ENCODE measurements around the gene MAPK9.

MAPK9 gene

GRCh38 chr5:180235077-180235476, 56.8 kb downstream of the MAPK9 start:
- Histone ChIP-seq H3K9me3 (ENCODE audit: insufficient read depth, low read length) (no peaks in the 10 kb centered on the region), H3K79me2 (ENCODE audit: insufficient read depth, low read length) (no peaks in the 10 kb centered on the region), H4K20me1 (ENCODE audit: low read depth, low read length) (no peaks in the 10 kb centered on the region), H3K9me2 (replicated peaks; ENCODE audit: insufficient read depth, low read length) (no peaks in the 10 kb centered on the region), H3K36me3 (ENCODE audit: low read length) (peaks cover 12% of the 10 kb centered on the region), H3K4me3 (ENCODE audit: insufficient read depth, low read length, poor library complexity, severe bottlenecking) (no peak overlapping the region), H3K9ac (ENCODE audit: low read length) (no peak overlapping the region), H3K27ac (ENCODE audit: low read depth, low read length) (no peak overlapping the region), H3K27me3 (ENCODE audit: low read length) (no peaks in the 10 kb centered on the region), H3F3A (ENCODE audit: insufficient read depth) (no peaks in the 10 kb centered on the region), H2AFZ (ENCODE audit: low read depth, low read length, severe bottlenecking) (no peak overlapping the region), H3K4me2 (ENCODE audit: low read depth, low read length, poor library complexity, severe bottlenecking) (no peak overlapping the region)
- TF ChIP-seq, protein P1, sequence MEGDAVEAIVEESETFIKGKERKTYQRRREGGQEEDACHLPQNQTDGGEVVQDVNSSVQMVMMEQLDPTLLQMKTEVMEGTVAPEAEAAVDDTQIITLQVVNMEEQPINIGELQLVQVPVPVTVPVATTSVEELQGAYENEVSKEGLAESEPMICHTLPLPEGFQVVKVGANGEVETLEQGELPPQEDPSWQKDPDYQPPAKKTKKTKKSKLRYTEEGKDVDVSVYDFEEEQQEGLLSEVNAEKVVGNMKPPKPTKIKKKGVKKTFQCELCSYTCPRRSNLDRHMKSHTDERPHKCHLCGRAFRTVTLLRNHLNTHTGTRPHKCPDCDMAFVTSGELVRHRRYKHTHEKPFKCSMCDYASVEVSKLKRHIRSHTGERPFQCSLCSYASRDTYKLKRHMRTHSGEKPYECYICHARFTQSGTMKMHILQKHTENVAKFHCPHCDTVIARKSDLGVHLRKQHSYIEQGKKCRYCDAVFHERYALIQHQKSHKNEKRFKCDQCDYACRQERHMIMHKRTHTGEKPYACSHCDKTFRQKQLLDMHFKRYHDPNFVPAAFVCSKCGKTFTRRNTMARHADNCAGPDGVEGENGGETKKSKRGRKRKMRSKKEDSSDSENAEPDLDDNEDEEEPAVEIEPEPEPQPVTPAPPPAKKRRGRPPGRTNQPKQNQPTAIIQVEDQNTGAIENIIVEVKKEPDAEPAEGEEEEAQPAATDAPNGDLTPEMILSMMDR (IDR thresholded peaks at IDR 0.05; ENCODE audit: insufficient read depth, low read length, poor library complexity, severe bottlenecking): no peak
- no peak for TF ChIP-seq EZH2phosphoT487 (conservative IDR thresholded peaks at IDR 0.05; ENCODE audit: low read length)

DNA sequence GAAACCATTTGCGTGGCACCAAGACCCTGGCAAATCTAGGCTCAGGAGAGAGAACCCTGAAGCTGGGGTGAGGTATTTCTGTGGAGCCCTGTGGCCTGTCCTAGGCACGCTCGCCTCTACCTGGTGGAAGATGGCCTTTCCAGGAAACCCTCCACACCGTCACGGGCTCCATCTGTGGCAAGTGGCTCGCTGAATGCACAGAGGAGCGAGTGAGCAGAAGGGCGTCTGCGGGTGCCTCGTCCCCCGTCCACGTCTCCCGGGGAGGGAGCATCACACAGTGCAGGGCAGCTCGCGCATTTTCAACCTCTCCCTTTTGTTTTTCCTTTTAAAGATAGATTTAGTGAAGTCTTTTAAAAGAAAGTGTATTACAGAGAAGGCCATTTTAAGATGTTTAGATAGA, 57.6 kb downstream of the MAPK9 start:
- no peak overlapping the region for H3K4me3 ChIP-seq (ENCODE audit: insufficient read depth, low read length, poor library complexity, severe bottlenecking)
- H3K9me3 ChIP-seq (ENCODE audit: insufficient read depth, low read length): no peaks in the 10 kb centered on the region
- H3K4me2 ChIP-seq (ENCODE audit: low read depth, low read length, poor library complexity, severe bottlenecking): no peak overlapping the region
- H2AFZ ChIP-seq (ENCODE audit: low read depth, low read length, severe bottlenecking): no peak overlapping the region
- H3F3A ChIP-seq (ENCODE audit: insufficient read depth): no peaks in the 10 kb centered on the region
- peaks cover 3% of the 10 kb centered on the region; the same call in 1 of the 2 replicates for H3K36me3 ChIP-seq (ENCODE audit: low read length)
- no peaks in the 10 kb centered on the region for H4K20me1 ChIP-seq (ENCODE audit: low read depth, low read length)
- TF ChIP-seq, protein P1 (IDR thresholded peaks at IDR 0.05; ENCODE audit: insufficient read depth, low read length, poor library complexity, severe bottlenecking): no peak
- no peak for TF ChIP-seq EZH2phosphoT487 (conservative IDR thresholded peaks at IDR 0.05; ENCODE audit: low read length)
- no peaks in the 10 kb centered on the region for H3K9me2 ChIP-seq (replicated peaks; ENCODE audit: insufficient read depth, low read length)
- no peaks in the 10 kb centered on the region for H3K79me2 ChIP-seq (ENCODE audit: insufficient read depth, low read length)
- H3K9ac ChIP-seq (ENCODE audit: low read length): no peak overlapping the region
- no peak overlapping the region for H3K27ac ChIP-seq (ENCODE audit: low read depth, low read length)
- H3K27me3 ChIP-seq (ENCODE audit: low read length): no peaks in the 10 kb centered on the region

- Histone ChIP-seq H4K20me1 (ENCODE audit: low read depth, low read length) (no peaks in the 10 kb centered on the region), H3K27ac (ENCODE audit: low read depth, low read length) (no peak overlapping the region)
Observed at GRCh38 chr5:180233729-180234128, 58.2 kb downstream of the MAPK9 start.

More at GRCh38 chr5:180233729-180234128, 58.2 kb downstream of the MAPK9 start:
- H3F3A ChIP-seq (ENCODE audit: insufficient read depth): no peaks in the 10 kb centered on the region
- H3K9me3 ChIP-seq (ENCODE audit: insufficient read depth, low read length): no peaks in the 10 kb centered on the region
- no peak overlapping the region for H3K4me3 ChIP-seq (ENCODE audit: insufficient read depth, low read length, poor library complexity, severe bottlenecking)
- no peak overlapping the region for H3K4me2 ChIP-seq (ENCODE audit: low read depth, low read length, poor library complexity, severe bottlenecking)
- no peaks in the 10 kb centered on the region for H3K9me2 ChIP-seq (replicated peaks; ENCODE audit: insufficient read depth, low read length)
- H3K79me2 ChIP-seq (ENCODE audit: insufficient read depth, low read length): no peaks in the 10 kb centered on the region
- TF ChIP-seq EZH2phosphoT487 (conservative IDR thresholded peaks at IDR 0.05; ENCODE audit: low read length): no peak
- TF ChIP-seq, protein P1 (IDR thresholded peaks at IDR 0.05; ENCODE audit: insufficient read depth, low read length, poor library complexity, severe bottlenecking): no peak
- H3K36me3 ChIP-seq (ENCODE audit: low read length): 0 out of 2 replicates have a peak, but pooled peaks cover 2% of the 10 kb centered on the region
- H2AFZ ChIP-seq (ENCODE audit: low read depth, low read length, severe bottlenecking): no peak overlapping the region
- no peak overlapping the region for H3K9ac ChIP-seq (ENCODE audit: low read length)
- no peaks in the 10 kb centered on the region for H3K27me3 ChIP-seq (ENCODE audit: low read length)

Measured in SU-DHL-6 (cell line).